DMS79 (cell line): Measurements from ENCODE around the gene PARD3.

Experiments used
- DNase-seq: peaks from one replicate; lab custom pipeline; 2025; lab: John Stamatoyannopoulos, UW

The PARD3 gene

GRCh38 chr10:34156781-34157425, 658.2 kb downstream of the PARD3 start:
- no peak for DNase-seq

GRCh38 chr10:34155812-34156211, 659.3 kb downstream of the PARD3 start:
- no peak for DNase-seq

- no peak for DNase-seq
These were observed 660.7 kb downstream of the PARD3 start for GRCh38 chr10:34154383-34154900.

GRCh38 chr10:34153663-34154382, 661.3 kb downstream of the PARD3 start:
- no peak for DNase-seq

GRCh38 chr10:34152434-34152833, 662.7 kb downstream of the PARD3 start:
- no peak for DNase-seq

GRCh38 chr10:34151931-34152330, 663.2 kb downstream of the PARD3 start:
- no peak for DNase-seq

- DNase-seq: no peak
These were observed 663.6 kb downstream of the PARD3 start for GRCh38 chr10:34151481-34151880.

GRCh38 chr10:34150103-34150502, 665.0 kb downstream of the PARD3 start:
- peak; percentile 8 for DNase-seq

- DNase-seq: no peak
These were observed 666.8 kb downstream of the PARD3 start for GRCh38 chr10:34148305-34148657.

- no peak for DNase-seq
These were observed 667.3 kb downstream of the PARD3 start for GRCh38 chr10:34147641-34148304.

GRCh38 chr10:34145715-34146114, 669.4 kb downstream of the PARD3 start:
- no peak for DNase-seq

- DNase-seq: no peak
These were observed 671.6 kb downstream of the PARD3 start for GRCh38 chr10:34143466-34143865.

GRCh38 chr10:34141032-34141680, 673.9 kb downstream of the PARD3 start:
- no peak for DNase-seq

GRCh38 chr10:34139559-34139958, 675.5 kb downstream of the PARD3 start:
- no peak for DNase-seq

GRCh38 chr10:34137955-34138354, 677.1 kb downstream of the PARD3 start:
- DNase-seq: no peak

- DNase-seq: no peak
These were observed 677.9 kb downstream of the PARD3 start for GRCh38 chr10:34137201-34137600.

- DNase-seq: no peak
These were observed 679.6 kb downstream of the PARD3 start for GRCh38 chr10:34135515-34135914.

- DNase-seq: no peak
These were observed 680.5 kb downstream of the PARD3 start for GRCh38 chr10:34134602-34135001.

- no peak for DNase-seq
These were observed 681.7 kb downstream of the PARD3 start for GRCh38 chr10:34133406-34133805.

GRCh38 chr10:34131152-34131551, 683.9 kb downstream of the PARD3 start:
- no peak for DNase-seq

GRCh38 chr10:34127676-34128075, 687.4 kb downstream of the PARD3 start:
- no peak for DNase-seq

GRCh38 chr10:34126371-34127151, 688.5 kb downstream of the PARD3 start:
- DNase-seq: no peak
